DND-41 (cell line): ENCODE data around the gene FANK1.
"Not testable (repeated sequence)": the region's sequence is repeated elsewhere in the genome, so short reads cannot be mapped to it uniquely, and the experiment has no call there.

ENCODE experiments used
- ATAC-seq: fragments of 200-7000 bp; cut with Tn5 transposase; 3 replicates; pipeline ENCODE4 v1.9.1; 2021; ENCODE audit warnings: low read depth; ENCODE audit not compliant: insufficient read depth
- DNase-seq: peaks from one replicate; pipeline ENCODE4 v3.0.0-alpha.2; 2020
- H2AFZ ChIP-seq: 2 replicates; pipeline ENCODE4 v1.6.0; 2012; ENCODE audit warnings: low read depth, low read length
- H3K27ac ChIP-seq: 2 replicates; pipeline ENCODE4 v1.5.1; 2012; ENCODE audit warnings: low read length, inconsistent platforms
- H3K27me3 ChIP-seq: fragments of 200-600 bp; sonication (generic); 2 replicates; pipeline ENCODE4 v1.6.0; 2012; ENCODE audit warnings: low read length, mild to moderate bottlenecking, inconsistent platforms; ENCODE audit not compliant: insufficient read depth, poor library complexity
- H3K36me3 ChIP-seq: 2 replicates; pipeline ENCODE4 v1.5.1; 2012; ENCODE audit warnings: low read length, inconsistent platforms; ENCODE audit not compliant: insufficient read depth
- H3K4me1 ChIP-seq: 2 replicates; pipeline ENCODE4 v1.5.1; 2012; ENCODE audit warnings: mild to moderate bottlenecking, low read length; ENCODE audit not compliant: insufficient read depth
- H3K4me2 ChIP-seq: 2 replicates; pipeline ENCODE4 v1.6.0; 2012; ENCODE audit warnings: mild to moderate bottlenecking, moderate library complexity, low read length, inconsistent platforms; ENCODE audit not compliant: insufficient read depth
- H3K4me3 ChIP-seq, 2 experiments: fragments of 200-600 bp in 1 of 2; shearing (Covaris generic) in 1 of 2; 2 replicates each; pipeline ENCODE4 v1.5.1; 2012 to 2016; ENCODE audit warnings: inconsistent platforms in 2 of 2, low read length in 2 of 2, mild to moderate bottlenecking in 2 of 2, low read depth in 1 of 2, moderate library complexity in 1 of 2
- H3K79me2 ChIP-seq: 2 replicates; pipeline ENCODE4 v1.6.0; 2012; ENCODE audit warnings: low read length, inconsistent platforms; ENCODE audit not compliant: insufficient read depth
- H3K9ac ChIP-seq: 2 replicates; pipeline ENCODE4 v1.6.0; 2012; ENCODE audit warnings: low read depth, mild to moderate bottlenecking, inconsistent platforms, low read length, moderate library complexity
- H3K9me3 ChIP-seq: 2 replicates; pipeline ENCODE4 v1.5.1; 2012; ENCODE audit warnings: low read length, moderate library complexity, mild to moderate bottlenecking, inconsistent platforms; ENCODE audit not compliant: insufficient read depth, severe bottlenecking
- H4K20me1 ChIP-seq: 2 replicates; pipeline ENCODE4 v1.6.0; 2012; ENCODE audit warnings: low read length; ENCODE audit not compliant: insufficient read depth
- EZH2 ChIP-seq: IDR thresholded peaks from 3 replicates; pipeline ENCODE4 v1.6.1; 2012; ENCODE audit warnings: borderline replicate concordance, low read depth, mild to moderate bottlenecking, moderate library complexity, low read length, inconsistent platforms; ENCODE audit not compliant: severe bottlenecking
- TF ChIP-seq, protein P1 (sequence below): IDR thresholded peaks from 2 replicates; pipeline ENCODE4 v1.5.1; 2012; ENCODE audit warnings: borderline replicate concordance, low read length, moderate library complexity, mild to moderate bottlenecking; ENCODE audit not compliant: poor library complexity, severe bottlenecking; ENCODE audit errors: extremely low read depth

Gene FANK1

DNA sequence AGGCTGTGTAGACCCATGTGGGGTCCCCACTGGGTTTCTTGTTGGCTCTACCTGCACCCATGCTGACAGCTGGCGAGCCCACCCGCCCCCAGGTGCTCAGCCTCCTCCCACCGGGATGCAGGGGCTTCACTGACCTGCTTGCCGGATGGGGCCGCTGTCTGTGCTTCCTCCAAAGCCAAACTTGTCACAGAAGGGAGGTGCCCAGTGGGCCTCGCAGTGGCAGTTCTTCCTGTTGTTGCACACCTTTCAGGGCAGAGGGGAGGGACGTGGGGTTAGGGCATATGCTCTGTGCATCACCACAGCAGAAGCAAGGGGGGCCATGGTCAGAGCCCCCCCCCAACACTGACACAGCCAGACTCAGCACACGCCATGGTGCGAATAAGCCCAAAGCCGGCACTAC lies 146.5 kb downstream of the FANK1 start:
- no peaks in the 10 kb centered on the region for H3K27me3 ChIP-seq
- no peak for DNase-seq
- no peak for ATAC-seq
- no peaks in the 10 kb centered on the region for H3K79me2 ChIP-seq
- H3K4me1 ChIP-seq = no peaks in the 10 kb centered on the region
- no peaks in the 10 kb centered on the region for H3K9me3 ChIP-seq
- H3K27ac ChIP-seq = no peak overlapping the region
- no peak overlapping the region for H3K9ac ChIP-seq
- H3K4me3 ChIP-seq = no peak overlapping the region
- H3K4me2 ChIP-seq = no peak overlapping the region
- no peak for TF ChIP-seq EZH2
- TF ChIP-seq, protein P1, sequence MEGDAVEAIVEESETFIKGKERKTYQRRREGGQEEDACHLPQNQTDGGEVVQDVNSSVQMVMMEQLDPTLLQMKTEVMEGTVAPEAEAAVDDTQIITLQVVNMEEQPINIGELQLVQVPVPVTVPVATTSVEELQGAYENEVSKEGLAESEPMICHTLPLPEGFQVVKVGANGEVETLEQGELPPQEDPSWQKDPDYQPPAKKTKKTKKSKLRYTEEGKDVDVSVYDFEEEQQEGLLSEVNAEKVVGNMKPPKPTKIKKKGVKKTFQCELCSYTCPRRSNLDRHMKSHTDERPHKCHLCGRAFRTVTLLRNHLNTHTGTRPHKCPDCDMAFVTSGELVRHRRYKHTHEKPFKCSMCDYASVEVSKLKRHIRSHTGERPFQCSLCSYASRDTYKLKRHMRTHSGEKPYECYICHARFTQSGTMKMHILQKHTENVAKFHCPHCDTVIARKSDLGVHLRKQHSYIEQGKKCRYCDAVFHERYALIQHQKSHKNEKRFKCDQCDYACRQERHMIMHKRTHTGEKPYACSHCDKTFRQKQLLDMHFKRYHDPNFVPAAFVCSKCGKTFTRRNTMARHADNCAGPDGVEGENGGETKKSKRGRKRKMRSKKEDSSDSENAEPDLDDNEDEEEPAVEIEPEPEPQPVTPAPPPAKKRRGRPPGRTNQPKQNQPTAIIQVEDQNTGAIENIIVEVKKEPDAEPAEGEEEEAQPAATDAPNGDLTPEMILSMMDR = no peak
- no peak overlapping the region for H2AFZ ChIP-seq
- H4K20me1 ChIP-seq = no peaks in the 10 kb centered on the region
- no peaks in the 10 kb centered on the region for H3K36me3 ChIP-seq

DNA sequence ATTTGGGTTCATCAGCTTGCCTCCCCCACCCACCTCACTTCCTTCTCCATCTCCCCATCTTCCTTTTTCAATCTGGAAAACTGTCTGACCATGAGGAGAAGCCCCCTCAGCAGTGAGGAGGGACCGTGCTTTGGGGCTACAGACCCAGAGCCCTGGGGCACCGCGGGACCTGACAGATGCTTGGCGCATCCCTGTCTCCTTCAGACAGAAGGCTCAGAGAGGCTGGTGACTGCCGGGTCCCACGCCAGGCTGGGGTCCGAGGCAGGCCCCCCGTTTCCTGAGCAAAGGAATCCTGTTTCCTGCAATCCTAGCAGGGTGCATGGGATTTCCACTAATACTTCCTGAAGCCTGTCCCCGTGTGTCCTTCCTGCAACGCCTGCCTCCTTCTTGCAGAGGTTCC lies 147.0 kb downstream of the FANK1 start:
- Histone ChIP-seq H2AFZ (no peak overlapping the region), H3K4me2 (no peak overlapping the region), H3K79me2 (no peaks in the 10 kb centered on the region), H3K9ac (no peak overlapping the region), H3K27ac (no peak overlapping the region), H3K4me3 (no peak overlapping the region), H4K20me1 (no peaks in the 10 kb centered on the region), H3K27me3 (no peaks in the 10 kb centered on the region), H3K9me3 (no peaks in the 10 kb centered on the region), H3K4me1 (no peaks in the 10 kb centered on the region), H3K36me3 (no peaks in the 10 kb centered on the region)
- DNase-seq (no peak), ATAC-seq (no peak)
- TF ChIP-seq, protein P1 = no peak
- no peak for TF ChIP-seq EZH2

DNA sequence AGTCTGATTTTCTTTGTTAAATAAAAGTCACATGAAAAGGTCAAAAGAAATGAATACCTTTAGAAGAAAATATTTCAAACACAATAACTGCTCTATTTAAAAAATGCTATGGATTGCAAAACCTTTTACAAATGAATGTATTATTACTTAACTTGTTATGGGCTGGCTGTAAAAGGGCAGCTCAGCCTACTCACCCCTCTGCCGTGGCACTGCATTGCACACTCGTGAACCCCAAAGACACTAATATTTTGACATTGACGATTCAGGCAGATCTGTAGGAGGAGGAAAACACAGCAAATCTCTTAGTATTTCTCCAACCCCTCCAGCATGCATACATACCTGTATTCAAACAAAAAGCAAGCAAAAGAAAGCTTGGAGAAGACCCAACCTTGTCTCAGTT lies 149.5 kb downstream of the FANK1 start:
- Histone ChIP-seq H3K4me3 (no peak overlapping the region), H4K20me1 (no peaks in the 10 kb centered on the region), H3K79me2 (no peaks in the 10 kb centered on the region), H3K27ac (no peak overlapping the region), H3K9me3 (no peaks in the 10 kb centered on the region), H3K36me3 (no peaks in the 10 kb centered on the region), H2AFZ (no peak overlapping the region), H3K4me1 (no peaks in the 10 kb centered on the region), H3K4me2 (no peak overlapping the region), H3K9ac (no peak overlapping the region), H3K27me3 (no peaks in the 10 kb centered on the region)
- TF ChIP-seq EZH2 = no peak
- TF ChIP-seq, protein P1 = no peak
- no peak for DNase-seq
- no peak for ATAC-seq

DNA sequence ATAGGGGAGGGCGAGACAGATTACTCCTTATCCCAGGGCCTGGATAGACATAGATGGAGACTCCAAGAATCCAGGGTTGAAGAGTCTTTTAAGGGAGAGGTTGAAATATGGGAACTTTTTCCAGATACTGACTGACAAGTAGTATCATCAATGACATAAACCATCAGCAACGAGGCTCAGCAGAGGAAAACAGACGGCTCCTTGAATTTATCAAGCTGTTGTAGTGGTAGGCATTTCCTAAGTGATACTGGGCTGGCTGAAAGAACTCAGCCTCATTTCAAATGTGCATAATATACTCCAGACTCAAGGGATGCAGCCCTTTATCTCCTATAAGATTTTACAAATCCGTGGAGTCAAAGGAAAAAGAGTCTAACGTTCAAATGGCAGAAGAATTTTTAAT lies 150.5 kb downstream of the FANK1 start:
- H3K36me3 ChIP-seq = no peaks in the 10 kb centered on the region
- TF ChIP-seq, protein P1 = no peak
- no peak for TF ChIP-seq EZH2
- H4K20me1 ChIP-seq = no peaks in the 10 kb centered on the region
- no peak overlapping the region for H3K27ac ChIP-seq
- no peaks in the 10 kb centered on the region for H3K79me2 ChIP-seq
- no peak overlapping the region for H2AFZ ChIP-seq
- H3K9ac ChIP-seq = no peak overlapping the region
- no peak overlapping the region for H3K4me3 ChIP-seq
- no peaks in the 10 kb centered on the region for H3K9me3 ChIP-seq
- no peak for ATAC-seq
- H3K27me3 ChIP-seq = no peaks in the 10 kb centered on the region
- no peaks in the 10 kb centered on the region for H3K4me1 ChIP-seq
- no peak overlapping the region for H3K4me2 ChIP-seq
- no peak for DNase-seq

DNA sequence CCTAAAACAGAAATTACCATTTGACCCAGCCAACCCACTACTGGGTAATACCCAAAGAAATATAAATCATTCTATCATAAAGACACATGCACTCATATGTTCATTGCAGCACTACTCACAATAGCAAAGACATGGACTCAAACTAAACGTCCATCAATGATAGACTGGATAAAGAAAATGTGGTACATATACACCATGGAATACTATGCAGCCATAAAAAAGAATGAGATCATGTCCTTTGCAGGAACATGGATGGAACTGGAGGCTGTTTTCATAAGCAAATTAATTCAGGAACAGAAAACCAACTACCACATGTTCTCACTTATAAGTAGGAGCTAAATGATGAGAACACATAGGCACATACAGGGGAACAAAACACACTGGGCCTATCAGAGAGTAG lies 151.4 kb downstream of the FANK1 start:
- ATAC-seq, H3K27ac ChIP-seq: not testable (repeated sequence)

More for the DNA sequence above, 151.4 kb downstream of the FANK1 start:
- not testable (repeated sequence) for H3K4me3 ChIP-seq, DNase-seq, H3K4me1 ChIP-seq, H3K79me2 ChIP-seq, H3K4me2 ChIP-seq, H3K9me3 ChIP-seq, H4K20me1 ChIP-seq, H3K9ac ChIP-seq, H2AFZ ChIP-seq, H3K27me3 ChIP-seq, H3K36me3 ChIP-seq
